Activated naive CD8-positive, alpha-beta T cell treated with anti-CD3 and anti-CD28 coated beads, Interleukin-2, amount 50 U/mL, for 16 hours (primary cell): ENCODE data around the gene NFILZ.
"Not testable (repeated sequence)": the region's sequence is repeated elsewhere in the genome, so short reads cannot be mapped to it uniquely, and the experiment has no call there.

Source experiments
- DNase-seq: peaks from one replicate; pipeline ENCODE4 v3.0.0-alpha.2; 2020; ENCODE audit warnings: low read depth, low spot score

The NFILZ gene

DNA sequence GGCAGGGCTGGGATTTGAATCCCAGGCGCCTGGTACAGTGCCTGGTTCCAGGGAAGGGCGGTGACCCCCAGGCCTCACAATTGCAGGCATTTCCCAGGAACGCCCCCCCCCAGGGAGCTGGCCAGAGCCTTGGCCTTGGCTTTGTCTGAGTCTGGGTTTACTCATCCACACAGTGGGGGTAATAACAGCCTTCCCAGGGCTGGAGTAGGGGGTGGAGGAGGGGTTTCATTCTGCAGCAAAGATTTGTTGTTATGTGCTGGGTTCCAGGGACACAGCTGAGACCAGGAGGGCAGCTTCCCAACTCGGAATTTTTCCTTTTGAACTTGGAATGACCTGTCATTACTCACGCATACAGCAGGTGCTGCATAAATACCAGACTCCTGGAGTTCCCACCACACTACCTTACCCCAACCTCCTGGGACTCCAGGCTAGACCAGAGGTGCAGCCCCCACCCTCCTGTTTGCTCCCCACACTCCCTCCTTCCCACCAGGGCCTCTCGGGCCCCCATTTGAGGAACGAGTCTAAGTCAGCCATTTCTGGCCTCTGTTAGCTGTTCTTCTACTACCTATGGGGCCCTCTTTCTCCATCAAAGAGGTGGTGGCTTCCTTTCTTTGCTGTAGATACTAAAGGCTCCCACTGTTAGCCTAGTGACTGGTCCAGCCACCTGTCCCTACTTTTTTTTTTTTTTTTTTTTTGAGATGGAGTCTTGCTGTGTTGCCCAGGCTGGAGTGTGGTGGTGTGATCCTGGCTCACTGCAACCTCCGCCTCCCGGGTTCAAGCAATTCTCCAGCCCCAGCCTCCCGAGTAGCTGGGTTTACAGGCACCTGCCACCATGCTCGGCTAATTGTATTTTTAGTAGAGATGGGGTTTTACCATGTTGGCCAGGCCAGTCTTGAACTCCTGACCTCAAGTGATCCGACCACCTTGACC, 18.3 kb upstream of the NFILZ start:
- no peak for DNase-seq

DNA sequence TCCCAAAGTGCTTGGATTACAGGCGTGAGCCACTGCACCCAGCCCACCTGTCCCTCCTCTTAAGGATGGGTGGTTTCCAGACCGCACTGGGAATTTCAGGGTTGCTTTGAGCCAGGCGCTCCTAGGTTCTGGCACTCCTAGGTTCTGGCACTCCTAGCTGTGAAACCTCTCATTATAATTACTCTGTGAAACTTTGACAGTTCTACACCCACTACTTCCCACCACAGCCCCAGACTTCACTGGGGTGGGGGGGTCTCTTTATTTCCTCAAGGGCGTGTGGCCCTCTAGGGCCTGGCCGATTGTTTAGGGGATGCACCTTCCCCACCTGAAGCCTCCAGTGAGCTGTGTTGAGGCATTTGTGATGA, 17.6 kb upstream of the NFILZ start:
- DNase-seq: no peak

DNA sequence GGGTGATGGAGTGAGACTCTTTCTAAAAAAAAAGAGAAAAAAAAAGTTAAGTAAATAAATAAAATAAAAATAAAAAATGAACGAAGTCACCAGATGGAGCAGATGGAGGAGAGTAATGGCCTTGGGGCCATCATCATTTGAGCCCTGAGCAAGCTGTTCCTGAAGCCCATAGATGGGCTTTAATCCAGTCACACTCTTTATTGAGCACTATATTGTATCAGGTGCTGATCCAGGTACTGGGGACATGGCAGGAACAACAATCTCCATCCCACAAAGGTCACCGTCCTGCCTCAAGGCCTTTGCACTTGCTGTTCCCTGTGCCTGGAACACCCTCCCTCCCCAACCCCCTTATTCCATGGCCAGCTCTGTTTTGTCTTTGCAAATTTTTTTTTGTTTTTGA, 16.0 kb upstream of the NFILZ start:
- DNase-seq: no peak

DNA sequence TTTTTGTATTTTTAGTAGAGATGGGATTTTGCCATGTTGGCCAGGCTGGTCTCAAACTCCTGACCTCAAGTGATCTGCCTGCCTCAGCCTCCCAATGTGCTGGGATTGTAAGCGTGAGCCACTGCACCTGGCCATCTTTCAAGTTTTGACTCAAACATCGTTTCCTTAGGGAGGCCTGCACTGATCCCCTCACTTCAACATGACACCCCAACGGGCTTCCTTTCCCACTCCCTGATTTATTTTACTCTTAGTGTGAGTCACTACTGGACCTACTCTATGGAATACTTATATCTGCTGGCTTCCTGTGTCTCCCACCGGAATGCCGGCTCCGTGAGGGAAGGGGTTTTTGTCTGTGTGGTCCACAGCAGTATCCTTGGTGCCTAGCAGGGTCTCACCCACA, 15.4 kb upstream of the NFILZ start:
- no peak for DNase-seq

DNA sequence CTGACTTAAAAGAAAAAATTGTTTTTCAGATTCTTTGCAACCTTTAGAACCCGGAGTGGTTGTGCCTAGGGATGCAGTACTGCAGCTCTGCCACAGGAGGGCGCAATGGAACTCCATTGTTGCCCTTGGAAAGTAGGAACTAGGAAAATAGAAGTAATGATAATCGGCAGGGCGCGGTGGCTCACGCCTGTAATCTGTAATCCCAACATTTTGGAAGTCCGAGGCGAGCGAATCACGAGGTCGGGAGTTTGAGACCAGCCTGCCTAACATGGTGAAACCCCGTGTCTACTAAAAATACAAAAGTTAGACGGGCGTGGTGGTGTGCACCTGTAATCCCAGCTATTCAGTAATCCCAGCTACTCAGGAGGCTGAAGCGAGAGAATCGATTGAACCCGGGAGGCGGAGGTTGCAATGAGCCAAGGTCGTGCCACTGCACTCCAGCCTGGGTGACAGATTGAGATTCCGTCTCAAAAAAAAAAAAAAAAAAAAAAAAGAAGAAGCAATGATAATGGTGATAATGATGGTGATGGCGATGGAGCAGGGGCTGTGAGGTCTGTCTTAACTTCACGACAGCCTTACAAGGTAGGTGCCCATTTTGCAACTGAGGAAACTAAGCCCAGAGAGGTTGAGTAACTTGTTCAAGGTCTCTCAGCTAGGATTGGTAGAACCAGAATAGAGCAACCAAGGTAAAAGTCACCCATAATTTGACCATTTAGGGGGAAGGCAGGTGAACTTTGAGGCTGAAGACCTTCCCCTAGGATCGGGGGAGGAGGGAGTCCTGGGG, 14.4 kb upstream of the NFILZ start:
- DNase-seq: no peak

DNA sequence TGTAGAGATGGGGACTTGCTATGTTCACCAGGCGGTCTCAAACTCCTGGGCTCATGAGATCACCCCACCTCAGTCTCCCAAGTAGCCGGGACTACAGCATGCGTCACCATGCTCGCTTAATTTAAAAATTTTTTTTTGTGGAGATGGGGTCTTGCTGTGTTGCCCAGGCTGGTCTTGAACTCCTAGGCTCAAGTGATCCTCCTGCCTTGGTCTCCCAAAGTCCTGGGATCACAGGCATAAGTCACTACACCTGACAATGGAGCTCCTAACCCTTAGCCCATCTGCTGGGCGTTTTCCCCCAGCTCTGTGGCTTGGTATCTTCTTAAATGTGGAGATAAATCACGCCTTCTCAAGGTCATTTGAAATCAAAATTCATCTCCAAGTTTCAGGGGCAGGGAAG, 13.6 kb upstream of the NFILZ start:
- no peak for DNase-seq

DNA sequence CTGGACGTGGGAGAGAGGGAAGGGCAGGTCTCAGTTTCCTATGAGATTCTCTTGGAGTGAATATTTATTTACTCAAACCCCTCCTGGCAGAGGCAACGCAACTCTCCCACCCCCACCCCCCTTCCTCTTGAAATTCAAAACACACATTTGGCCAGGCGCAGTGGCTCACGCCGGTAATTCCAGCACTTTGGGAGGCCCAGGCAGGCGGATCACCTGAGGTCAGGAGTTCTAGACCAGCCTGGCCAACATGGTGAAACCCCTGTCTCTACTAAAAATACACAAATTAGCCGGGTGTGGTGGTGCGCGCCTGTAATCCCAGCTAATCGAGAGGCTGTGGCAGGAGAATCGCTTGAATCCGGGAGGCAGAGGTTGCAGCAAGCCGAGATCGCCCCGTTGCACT, 13.1 kb upstream of the NFILZ start:
- DNase-seq: not testable (repeated sequence)

DNA sequence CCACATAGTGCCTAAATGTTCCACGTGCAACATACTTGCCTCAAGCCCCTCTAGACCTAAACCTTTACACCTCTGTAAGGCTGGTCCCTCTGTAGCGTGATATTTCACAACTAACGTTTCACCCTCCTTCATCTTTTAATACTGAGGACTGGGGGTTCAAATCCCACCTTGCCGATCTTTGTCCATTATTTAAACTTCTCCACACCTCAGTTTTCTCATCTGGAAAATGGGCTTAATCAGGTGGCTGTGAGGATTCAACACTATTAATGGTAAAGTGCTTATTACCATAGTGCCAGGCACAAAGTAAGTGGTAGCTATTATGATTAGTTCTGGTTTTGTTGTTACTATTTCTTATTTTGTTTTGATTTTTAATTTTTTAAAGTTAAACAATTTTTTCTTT, 12.4 kb upstream of the NFILZ start:
- DNase-seq: no peak

DNA sequence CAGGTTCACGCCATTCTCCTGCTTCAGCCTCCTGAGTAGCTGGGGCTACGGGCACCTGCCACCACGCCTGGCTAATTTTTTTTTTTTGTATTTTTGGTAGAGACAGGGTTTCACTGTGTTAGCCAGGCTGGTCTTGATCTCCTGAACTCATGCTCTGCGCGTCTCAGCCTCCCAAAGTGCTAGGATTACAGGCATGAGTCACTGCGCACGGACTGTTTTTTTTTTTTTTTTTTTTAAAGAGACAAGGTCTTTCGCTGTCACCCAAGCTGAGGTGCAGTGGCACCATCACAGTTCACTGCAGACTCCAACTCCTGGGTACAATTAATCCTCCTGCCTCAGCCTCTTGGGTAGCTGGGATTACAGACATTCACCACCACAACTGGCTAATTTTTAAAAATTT, 11.7 kb upstream of the NFILZ start:
- DNase-seq: no peak

DNA sequence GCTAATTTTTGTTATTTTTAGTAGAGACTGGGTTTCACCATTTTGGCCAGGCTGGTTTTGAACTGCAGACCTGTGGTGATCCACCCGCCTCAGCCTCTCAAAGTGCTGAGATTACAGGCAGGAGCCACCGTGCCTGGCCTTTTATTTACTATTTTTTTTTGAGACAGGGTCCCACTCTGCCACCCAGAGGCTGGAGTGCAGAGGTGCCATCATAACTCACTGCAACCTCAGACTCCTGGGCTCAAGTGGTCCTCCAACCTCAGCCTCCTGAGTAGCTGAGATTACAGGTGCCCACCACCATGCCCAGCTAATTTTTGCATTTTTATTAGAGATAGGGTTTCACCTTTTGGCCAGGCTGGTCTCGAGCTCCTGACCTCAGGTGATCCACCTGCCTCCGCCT, 7.5 kb upstream of the NFILZ start:
- DNase-seq: not testable (repeated sequence)

DNA sequence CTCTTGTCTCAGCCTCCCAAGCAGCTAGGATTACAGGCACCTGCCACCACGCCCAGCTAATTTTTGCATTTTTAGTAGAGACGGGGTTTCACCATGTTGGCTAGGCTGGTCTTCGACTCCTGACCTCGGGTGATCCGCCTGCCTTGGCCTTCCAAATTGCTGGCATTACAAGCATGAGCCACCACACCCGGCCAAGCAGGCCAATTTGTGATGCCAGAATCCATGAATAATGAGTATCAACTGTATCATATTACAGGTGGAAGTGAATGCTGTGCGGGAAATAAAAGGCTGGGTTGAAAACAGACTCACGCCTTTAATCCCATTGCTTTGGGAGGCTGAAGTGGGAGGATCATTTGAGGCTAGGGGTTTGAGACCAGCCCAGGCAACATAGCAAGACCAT, 3.6 kb upstream of the NFILZ start:
- no peak for DNase-seq

DNA sequence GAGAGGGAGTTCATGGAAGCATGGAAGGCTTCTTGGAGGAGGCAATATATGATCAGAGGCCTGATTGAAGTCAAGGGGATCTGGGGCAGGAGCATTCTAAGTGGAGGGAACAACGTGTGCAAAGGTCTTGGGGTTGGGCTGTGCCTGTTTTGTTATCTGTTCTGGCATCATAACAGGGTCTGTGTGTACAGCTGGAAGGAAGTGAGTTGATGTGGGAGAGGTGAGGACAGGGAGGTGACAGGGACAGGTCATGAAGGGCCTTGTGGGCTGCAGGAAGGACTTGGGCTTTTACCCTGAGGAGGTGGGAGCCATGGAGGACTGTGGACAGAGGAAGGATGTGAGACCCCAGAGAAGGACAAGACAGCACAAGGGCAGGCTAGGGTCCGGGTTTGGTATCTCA, 1.2 kb upstream of the NFILZ start:
- DNase-seq: no peak

DNA sequence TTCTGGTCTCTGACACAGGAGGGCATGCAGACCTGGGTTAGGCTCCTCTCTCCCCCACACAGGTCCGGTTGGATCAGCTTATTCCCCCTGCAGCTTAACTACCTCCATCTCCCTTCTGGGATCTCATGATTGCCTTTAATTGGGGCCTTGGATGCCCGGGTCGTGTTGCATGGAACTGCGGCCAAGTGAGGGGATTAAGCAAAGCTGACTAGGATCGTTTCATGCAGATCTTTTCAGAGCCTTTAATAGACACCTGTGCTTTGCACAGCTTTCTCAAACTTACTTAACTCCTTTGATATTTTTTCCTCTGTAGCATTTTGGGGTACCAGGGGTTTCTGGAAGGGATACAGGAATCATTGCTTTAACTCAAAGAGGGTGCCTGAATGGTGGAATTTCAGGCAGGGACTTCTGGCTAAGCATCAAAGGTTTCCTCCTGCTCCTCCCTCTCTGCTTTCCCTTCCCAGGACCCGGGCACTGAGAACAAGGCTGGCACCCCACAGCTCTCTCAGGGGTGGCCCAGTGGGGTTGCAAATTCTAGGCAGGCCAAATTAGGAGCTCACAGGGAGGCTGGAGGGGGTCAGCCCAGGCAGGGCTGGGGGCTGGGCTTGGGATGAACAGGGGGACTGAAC, 477 bp downstream of the NFILZ start:
- DNase-seq: no peak

DNA sequence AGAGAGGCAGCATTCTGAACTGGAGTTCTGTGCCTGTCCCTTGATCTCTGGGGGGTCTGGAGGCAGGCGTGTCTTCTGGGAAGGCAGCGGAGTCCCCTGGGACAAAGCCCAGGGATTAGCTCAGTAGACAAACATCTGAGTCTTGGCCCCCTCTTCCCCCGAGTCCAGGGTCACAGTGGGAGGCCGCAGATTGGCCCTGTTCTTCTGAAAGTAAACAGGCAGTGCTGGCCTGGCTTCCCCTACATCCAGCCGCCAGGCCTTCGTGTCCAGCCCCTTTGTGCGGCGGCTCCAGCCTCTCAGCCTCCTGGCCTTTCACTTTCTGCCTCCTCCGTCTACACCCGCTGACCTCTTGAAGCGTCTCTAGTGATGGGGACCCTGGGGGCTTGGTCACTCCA, 989 bp downstream of the NFILZ start:
- DNase-seq: no peak

DNA sequence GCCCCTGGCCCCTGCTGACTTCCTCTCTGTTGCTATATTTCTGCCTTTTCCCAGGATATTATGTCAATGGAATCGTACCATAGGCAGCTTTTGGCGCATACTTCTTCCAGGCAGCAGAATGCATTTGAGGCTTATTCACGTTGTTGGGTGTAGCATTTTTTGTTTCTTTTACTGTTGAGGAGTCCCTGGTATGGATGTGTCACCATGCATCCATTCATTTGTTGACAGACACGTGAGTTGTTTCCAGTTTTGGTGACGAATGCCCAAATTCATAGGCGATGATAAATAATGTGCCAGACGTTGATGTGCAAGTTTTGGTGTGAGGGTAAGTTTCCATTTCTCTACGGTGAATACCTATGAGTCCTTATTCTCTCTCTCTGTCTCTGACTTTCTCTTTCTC, 5.0 kb downstream of the NFILZ start:
- no peak for DNase-seq

DNA sequence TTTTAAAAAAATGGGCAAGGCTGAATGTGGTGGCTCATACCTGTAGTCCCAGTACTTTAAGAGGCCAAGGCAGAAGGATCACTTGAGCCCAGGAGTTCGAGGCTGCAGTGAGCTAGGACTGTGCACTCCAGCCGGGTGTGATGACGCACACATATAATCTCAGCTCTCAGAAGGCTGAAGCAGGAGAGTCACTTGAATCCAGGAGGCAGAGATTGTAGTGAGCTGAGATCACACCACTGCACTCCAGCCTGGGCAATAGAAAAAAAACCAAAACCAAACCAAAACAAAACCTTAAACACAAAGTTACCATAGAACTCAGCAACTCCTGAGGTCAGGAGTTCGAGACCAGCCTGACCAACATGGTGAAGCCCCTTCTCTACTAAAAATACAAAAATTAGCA, 6.6 kb downstream of the NFILZ start:
- not testable (repeated sequence) for DNase-seq

DNA sequence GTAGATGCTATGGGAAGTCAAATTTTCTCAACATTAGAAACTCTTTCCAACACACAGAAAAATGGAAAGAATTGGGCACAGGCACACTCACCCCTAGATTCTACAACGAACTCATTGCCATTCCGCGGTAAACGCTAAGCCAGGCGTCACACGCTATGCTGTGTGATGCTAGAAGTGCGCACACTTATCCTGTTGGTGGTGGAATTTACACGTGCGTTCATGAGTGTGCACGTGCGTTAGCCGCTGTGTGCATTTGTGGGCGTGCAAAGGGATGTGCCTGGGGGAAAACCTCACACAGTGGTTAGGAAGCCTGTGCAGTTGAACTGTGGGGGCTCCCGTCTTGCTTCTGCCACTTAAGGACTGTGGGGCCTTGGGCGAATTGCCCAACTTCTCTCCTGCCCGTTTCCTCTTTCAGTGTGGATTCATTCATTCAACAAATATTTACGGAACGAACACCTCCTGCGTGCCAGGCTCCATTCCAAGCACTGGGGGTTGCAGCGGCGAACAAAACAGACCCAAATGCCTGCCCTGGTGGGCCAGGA, 7.7 kb downstream of the NFILZ start:
- DNase-seq: no peak

DNA sequence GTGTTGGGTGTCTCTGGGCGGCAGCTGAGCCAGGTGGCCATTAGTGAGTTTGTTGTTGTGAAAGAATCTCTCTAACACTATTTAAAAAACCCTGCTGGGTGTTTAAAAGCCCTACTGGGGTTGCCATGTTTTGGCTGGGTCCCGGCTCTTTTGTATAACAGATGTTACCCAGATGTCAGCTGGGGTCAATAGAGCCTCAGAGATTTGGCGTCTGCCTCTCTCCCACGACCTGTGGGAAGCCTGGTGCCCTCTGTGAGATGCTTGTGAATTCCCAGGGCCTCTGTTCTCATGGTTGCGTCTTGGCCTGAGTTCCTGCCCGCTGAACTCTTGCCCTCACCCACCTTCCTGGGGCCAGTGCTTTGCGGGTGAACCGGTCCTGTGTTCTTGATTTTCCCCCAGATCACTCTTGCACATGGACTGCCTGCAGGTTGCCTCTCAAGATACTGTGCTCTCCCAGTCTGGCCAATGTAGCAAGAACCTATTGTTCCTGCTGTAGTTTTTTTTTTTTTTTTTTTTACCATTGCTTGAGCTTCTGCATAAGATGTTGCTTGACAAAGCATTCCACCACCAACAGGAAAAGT, 9.5 kb downstream of the NFILZ start:
- no peak for DNase-seq

DNA sequence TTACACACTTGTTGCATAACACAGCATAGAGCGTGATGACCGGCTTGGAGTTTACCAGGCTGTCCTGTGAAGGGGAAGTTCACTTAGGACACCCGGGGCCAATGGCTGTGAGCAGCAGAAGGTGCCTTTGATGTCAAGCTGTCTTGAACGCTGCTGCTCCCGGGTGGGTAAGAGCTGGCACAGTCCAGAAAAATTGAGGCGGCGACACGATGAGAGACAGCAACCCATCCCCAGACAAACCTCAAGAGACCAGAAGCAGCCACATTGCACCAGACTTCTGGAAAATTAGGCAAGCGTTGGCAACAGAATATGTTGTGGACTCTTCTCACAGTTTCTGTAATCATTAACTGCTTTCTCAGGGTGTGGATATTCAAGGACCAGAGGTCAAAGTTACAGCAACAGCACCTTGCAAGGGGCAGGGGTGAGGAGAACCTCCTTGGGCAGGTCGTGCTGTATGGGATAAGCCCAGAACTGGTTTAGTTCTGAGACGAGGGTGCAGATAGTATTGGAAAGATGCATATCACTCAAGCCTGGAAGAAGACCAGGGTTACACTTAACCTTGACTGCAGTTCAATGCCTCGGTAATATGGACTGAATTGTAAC, 10.1 kb downstream of the NFILZ start:
- no peak for DNase-seq

DNA sequence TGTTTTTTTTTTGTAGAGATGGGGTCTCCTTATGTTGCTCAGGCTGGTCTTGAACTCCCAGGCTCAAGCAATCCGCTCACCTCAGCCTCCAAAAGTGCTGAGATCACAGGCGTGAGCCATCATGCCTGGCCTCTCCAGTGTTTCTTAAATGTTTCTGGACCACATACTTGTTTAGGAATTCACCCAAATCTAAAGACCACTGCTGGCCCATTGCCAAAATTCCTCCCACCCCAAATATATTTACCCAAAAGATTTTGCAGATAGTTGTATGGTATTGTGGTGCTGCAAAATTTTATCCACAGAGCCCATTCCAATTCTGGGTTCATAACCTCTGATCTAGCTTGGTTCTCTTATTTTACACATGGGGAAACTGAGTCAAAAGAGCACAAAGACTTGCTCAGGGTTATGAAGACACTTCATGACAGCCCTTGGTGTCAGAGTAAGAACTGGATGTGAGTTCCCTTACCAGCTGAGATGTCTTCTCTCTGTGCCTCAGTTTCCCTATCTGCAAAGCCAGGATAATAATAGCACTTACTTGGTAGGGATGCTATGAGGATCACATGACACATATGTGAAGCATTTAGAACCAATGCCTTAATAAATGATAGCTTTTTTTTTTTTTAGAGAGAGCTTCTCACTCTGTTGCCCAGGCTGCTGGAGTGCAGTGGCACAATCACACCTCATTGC, 10.9 kb downstream of the NFILZ start:
- no peak for DNase-seq
